ENCODE results near the gene EVL.

Gene EVL

DNA sequence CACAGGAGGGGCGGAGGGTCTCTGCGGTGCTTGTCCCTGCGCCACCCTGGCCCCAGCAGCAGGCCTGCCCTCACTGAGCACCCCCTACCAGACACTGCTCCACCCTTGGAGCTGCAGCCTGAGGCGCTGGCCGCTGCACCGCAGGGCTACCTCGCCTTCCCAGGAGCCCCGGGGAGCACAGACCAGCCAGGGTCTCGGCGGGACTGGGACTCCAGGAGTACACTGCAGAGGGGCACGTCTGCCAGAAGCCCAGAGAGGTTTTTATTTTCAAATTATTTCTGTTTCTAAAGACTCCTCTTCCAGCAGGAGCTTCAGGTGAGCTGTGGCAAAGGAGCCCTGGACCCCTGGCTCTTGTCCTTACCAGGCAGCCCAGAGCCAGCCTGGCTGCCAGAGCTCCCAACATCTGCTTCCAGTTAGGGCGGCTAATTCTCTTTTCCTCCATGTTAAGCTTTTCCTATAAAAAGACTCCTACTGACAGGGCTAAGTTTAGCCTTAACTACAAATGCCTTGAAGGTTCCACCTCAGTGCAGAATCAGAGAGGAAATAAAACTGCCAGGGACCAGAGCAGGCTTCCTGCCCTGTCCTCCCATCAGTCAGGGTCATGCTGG lies 67.8 kb downstream of the EVL start:
- no peak for DNase-seq

DNA sequence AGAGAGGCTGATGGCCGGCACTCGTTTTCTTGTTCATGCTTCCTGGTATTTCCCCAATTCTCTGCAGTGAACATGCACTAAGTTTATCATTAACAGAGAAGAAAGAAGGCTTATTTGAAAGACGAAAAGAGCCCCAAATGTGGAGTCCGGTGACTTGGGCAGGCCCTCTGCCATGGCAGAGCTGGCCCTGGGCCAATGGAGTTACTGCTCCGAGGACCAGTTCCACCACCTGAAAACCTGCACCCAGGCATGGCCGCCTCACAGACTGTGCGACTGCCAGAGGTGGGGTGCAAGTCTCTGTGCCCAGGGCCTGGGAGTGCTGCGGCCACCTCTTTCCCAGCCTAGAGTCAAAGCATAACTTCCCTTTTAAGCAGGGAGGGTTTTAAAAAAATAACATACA lies 69.4 kb downstream of the EVL start:
- no peak for DNase-seq

DNA sequence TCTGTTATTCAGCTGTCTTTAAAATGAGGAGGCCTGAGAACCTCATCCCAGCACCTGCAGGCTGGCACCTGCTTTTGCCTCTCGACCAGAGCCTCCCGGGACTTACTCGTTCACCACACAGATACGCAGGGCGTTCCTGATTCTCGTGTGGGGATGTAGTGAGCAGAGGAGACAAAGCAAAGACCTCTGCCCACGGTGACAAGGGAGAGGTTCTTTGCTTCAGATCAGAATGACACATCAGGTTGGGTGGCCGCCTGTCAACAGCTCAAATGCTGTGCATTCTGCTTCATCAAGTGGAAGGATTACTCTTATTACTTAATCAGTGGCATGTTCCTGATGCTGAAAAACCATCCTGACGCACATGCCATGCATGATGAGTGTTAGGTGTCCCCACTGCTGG lies 69.9 kb downstream of the EVL start:
- DNase-seq: no peak

- no peak for DNase-seq
These were observed 70.6 kb downstream of the EVL start for GRCh38 chr14:100135784-100136183.

DNA sequence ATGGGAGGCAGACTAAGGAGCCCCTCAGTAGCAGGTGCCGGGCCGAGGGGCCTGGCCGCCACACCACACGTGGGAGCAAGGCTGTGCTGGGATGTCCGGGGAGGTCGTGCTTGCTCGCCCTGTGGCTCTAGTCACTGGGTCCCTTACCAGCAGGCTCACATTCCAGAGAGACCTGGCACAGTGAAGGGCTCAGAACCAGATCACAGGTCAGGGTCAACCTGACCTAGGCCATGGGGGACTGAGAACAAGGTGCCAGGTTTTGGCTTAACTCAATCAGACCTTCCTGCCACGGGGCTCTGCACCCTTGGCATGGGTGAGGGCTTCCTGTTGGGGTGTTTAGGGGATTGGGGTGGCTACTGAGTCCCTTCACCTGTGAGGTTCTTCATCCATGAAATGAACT lies 72.0 kb downstream of the EVL start:
- DNase-seq: no peak

DNA sequence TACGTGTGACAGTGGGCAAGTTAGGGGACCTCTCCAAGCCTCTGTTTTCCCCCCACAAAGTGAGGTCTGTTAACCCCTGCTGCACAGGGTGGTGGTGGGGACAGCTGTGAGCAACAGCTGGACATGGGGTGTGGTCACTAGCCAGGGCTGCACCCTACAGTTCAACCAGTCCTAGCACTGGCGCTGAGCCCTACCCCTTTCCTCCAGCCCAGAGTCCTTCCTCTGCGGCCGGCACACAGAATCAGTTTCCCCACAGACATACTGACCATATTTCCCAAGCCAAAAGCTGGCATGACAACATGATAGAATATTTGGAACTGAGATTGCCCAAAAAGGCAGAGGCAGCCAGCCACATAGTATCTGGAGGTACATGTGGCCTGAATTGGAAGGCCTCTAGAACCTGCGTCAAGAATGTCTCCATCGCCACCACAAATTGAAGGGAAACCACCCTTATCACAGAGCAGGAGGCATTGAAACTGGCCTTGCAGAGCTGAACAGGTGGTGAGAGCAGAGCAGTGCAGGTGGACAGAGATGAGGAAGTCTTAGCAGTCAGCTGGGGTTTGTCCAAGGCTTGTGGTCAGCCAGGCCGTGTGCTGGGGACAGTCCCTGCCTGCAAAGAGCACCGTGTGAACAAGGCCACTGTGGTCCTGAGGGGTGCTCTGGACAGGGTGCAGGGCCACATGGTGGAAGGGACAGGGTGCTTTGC lies 73.0 kb downstream of the EVL start:
- DNase-seq: no peak

- DNase-seq: no peak
These were observed 73.7 kb downstream of the EVL start for GRCh38 chr14:100138955-100139354.

- DNase-seq: no peak
These were observed 75.3 kb downstream of the EVL start for GRCh38 chr14:100140452-100141078.

DNA sequence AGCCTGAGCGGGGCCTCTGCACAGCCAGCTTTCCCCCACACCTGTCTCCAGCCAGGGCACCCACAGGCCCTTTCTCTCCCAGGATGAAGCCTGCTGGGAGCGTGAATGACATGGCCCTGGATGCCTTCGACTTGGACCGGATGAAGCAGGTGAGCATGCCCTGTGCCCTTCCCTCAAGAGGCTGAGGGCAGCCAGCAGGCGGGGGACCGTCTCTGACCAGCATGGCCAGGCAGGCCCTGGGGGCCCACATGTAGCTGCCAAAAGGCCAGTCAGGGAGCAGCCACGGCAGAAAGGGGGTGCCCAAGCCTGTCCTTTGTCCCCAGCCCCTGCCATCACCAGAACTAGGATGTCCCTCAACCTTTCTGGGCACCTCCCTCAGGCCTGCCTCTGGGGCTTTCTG lies 75.9 kb downstream of the EVL start:
- no peak for DNase-seq

DNA sequence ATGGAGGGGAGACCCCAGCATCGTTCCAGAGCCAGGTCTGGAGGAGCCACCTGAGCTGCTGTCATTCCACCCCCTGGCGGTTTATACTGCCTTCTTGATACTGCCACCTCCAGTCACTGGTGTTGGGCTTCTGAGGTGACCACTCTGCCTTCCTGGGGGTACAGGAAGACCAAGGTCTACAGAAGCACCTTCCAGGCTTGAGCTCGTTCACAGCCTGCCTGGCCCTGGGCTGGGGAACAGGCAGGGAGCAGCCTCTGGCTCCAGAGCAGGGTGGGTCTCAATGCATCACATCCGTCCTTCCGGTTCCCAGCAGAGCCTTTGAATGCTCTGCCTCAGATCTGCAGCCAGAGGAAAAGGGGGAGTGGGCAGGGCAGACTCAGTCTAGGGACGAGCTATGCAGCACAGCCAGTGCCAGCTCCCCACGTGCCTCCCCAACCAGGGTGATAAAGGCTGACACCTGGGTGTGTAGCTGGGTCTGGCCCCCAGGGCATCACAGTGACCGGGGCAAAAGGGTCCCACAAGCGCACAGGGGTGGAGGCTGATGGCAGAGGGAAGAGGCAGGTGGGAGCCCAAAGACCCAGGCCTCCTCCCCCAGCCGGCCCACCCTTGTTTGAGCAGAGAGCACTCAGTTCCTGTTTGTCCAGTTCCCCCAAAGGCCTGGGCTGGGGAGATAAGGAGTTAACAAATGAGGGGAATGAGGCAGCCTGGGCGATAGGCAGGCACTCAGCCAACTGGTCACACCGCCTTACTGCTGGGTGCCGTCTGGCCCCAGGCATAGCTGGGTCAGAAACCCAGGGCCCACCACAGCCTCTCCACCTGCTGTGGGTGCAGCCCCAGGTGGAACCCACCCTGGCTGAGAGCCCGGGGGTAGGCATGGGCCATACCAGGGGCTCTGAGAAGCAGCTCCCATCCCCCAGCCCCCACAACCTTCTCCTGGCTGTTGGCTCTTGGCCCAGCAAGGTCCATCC lies 77.1 kb downstream of the EVL start:
- no peak for DNase-seq

GRCh38 chr14:100143523-100143922 lies 78.3 kb downstream of the EVL start:
- no peak for DNase-seq

DNA sequence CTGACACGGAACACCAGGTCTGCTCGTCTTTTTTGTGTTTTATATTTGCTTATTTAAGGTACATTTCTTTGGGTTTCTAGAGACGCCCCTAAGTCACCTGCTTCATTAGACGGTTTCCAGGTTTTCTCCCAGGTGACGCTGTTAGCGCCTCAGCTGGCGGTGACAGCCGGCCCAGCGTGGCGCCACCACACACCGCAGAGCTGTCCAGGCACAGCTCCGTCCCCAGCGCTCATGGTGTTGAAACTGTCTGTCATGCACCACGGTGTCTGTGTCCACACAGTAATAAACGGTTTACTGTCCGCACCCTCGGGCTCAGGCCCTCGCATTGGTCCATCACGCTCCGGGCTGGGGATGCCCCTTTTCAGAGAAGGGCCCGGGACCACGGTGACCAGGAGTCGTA lies 78.7 kb downstream of the EVL start:
- no peak for DNase-seq

GRCh38 chr14:100144645-100144995 lies 79.4 kb downstream of the EVL start:
- DNase-seq: no peak

- no peak for DNase-seq
These were observed 79.9 kb downstream of the EVL start for GRCh38 chr14:100144996-100145646.

- no peak for DNase-seq
These were observed 80.7 kb downstream of the EVL start for GRCh38 chr14:100145682-100146464.

GRCh38 chr14:100146531-100147091 lies 81.4 kb downstream of the EVL start:
- DNase-seq: no peak

- peak; percentile 10 for DNase-seq
These were observed 82.0 kb downstream of the EVL start for GRCh38 chr14:100147181-100147631.

GRCh38 chr14:100147691-100148464 lies 82.7 kb downstream of the EVL start:
- no peak for DNase-seq

DNA sequence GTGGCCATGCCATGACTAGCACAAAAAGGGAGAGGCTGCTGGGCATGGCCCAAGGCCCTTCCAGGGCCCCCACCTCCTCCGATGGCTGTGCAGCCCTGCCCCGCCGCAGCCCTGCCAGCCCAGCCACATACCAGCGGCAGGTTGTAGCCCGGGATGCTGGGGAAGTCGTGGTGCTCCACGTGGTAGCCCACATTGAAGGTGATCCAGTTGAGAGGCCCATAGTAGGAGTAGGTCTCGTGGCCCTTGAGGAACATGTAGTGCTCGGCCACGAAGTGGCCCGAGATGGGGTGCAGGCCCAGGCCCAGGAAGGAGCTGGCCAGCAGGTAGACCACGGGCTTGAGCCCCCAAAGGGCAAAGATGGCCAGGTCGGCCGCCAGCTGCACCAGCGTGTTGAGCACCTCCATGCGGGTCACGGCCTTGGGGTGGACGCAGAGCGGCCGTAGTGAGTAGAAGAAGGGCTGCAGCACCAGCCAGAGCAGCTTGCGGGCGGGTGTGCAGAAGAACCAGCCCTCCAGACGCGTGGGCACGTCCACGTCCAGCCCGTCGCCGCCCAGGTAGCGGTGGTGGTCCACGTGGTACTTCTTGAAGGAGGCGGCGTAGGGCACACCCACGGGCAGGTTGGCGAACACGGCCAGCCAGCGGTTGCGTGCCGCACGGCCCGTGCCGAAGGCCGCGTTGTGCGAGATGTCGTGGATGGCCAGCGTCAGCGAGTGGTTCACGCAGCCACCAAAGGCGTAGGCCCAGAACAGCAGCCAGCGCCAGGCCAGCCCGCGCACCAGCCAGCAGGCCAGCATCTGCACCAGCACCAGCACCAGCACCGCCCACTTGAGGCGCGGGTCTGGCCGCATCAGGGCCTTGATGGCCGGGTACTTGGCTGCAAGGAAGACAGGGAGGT lies 83.9 kb downstream of the EVL start:
- no peak for DNase-seq
